ENCODE results near the gene PDX1. TPM values are rescaled to one million over a fixed set of nuclear protein-coding genes. Genes with fewer than 3 reads are reported as not detected.

Gene PDX1
- polyA plus RNA-seq, 3 donors: not detected

GRCh38 chr13:27967203-27967735 is 47.5 kb downstream of the PDX1 start:
- DNase-seq (ENCODE audit: extremely low read depth in 1 of 11, low read depth in 9 of 11, low spot score in 4 of 11): no peak

GRCh38 chr13:27967736-27968315 is 48.0 kb downstream of the PDX1 start:
- DNase-seq (ENCODE audit: extremely low read depth in 1 of 11, low read depth in 9 of 11, low spot score in 4 of 11): no peak

- DNase-seq (ENCODE audit: extremely low read depth in 1 of 11, low read depth in 9 of 11, low spot score in 4 of 11): no peak
Observed at GRCh38 chr13:27968316-27969081, 48.7 kb downstream of the PDX1 start.

- DNase-seq (ENCODE audit: extremely low read depth in 1 of 11, low read depth in 9 of 11, low spot score in 4 of 11): no peak
Observed at GRCh38 chr13:27969082-27969865, 49.5 kb downstream of the PDX1 start, which contains the start of gene CDX2. Gene CDX2 (minus strand): TSS chr13:27969315. CDS start chr13:27969006, 309 bp downstream.

GRCh38 chr13:27969866-27970229 is 50.0 kb downstream of the PDX1 start:
- no peak for DNase-seq (ENCODE audit: extremely low read depth in 1 of 11, low read depth in 9 of 11, low spot score in 4 of 11)

GRCh38 chr13:27970382-27971235 is 50.8 kb downstream of the PDX1 start:
- DNase-seq (ENCODE audit: extremely low read depth in 1 of 11, low read depth in 9 of 11, low spot score in 4 of 11): no peak

- no peak for DNase-seq (ENCODE audit: extremely low read depth in 1 of 11, low read depth in 9 of 11, low spot score in 4 of 11)
Observed at GRCh38 chr13:27971236-27971645, 51.4 kb downstream of the PDX1 start.

- DNase-seq (ENCODE audit: extremely low read depth in 1 of 11, low read depth in 9 of 11, low spot score in 4 of 11): no peak
Observed at GRCh38 chr13:27971776-27972477, 52.1 kb downstream of the PDX1 start.

GRCh38 chr13:27972478-27972820 is 52.6 kb downstream of the PDX1 start:
- no peak for DNase-seq (ENCODE audit: extremely low read depth in 1 of 11, low read depth in 9 of 11, low spot score in 4 of 11)

GRCh38 chr13:27973291-27973690 is 53.5 kb downstream of the PDX1 start:
- DNase-seq (ENCODE audit: extremely low read depth in 1 of 11, low read depth in 9 of 11, low spot score in 4 of 11): no peak

- DNase-seq (ENCODE audit: extremely low read depth in 1 of 11, low read depth in 9 of 11, low spot score in 4 of 11): no peak
Observed at GRCh38 chr13:27973961-27974662, 54.3 kb downstream of the PDX1 start.

Other genes starting within 250 kb of the PDX1 start
- not detected for gene GSX1, start 127.5 kb upstream of the PDX1 start, polyA plus RNA-seq (ENCODE audit: insufficient read length in 3 of 3)
- gene CDX2, start 49.3 kb downstream of the PDX1 start, polyA plus RNA-seq (ENCODE audit: insufficient read length in 3 of 3): not detected
- not detected for gene URAD, start 68.7 kb downstream of the PDX1 start, polyA plus RNA-seq (ENCODE audit: insufficient read length in 3 of 3)
- under 1 TPM; 0.19 to 0.35 (median 0.22) TPM for gene FLT3, start 180.6 kb downstream of the PDX1 start, polyA plus RNA-seq (ENCODE audit: insufficient read length in 3 of 3)
- gene PAN3, start 218.5 kb downstream of the PDX1 start, polyA plus RNA-seq (ENCODE audit: insufficient read length in 3 of 3): 10 to 100 TPM; 44.8 to 62.1 (median 56.9) TPM